Measurements from ENCODE around the gene STMND1. TPM values are rescaled to one million over a fixed set of nuclear protein-coding genes. Genes with fewer than 3 reads are reported as not detected.

The STMND1 gene
- total RNA-seq, 1 experiment from 2014 or later: not detected

DNA sequence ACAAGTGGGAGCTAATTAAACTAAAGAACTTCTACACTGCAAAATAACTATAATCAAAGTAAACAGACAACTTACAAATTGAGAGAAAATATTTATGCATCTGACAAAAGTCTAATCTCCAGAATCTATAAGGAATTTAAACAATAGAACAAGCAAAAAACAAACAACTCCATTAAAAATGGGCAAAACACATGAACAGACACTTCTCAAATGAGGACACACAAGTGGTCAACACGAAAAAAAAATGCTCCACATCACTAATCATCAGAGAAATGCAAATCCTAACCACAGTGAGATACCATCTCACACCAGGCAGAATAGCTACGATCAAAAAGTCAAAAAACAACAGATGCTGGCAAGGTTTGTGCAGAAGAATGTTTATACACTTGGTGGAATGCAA, 36.2 kb downstream of the STMND1 start:
- WGBS (ENCODE audit: extremely low coverage, insufficient read length, low lambda C conversion rate): no CpG with 5 or more reads among the region's 2 CpGs
- H4K5ac ChIP-seq (ENCODE audit: insufficient read length, low read depth, low read length): no peak overlapping the region
- no peak overlapping the region for H3K18ac ChIP-seq (ENCODE audit: insufficient read length, low read depth, low read length)
- Mint-ChIP-seq H3K4me3 (no peak overlapping the region), H3K27ac (no peak overlapping the region), H3K36me3 (ENCODE audit: insufficient read depth in 1 of 3, low read depth in 3 of 3) (peaks cover 3 to 13% (median 11%) of the 10 kb centered on the region in 3 experiments; a peak in 5 of 7 replicates), H3K4me1 (peaks cover 0 to 2% of the 10 kb centered on the region in 2 experiments; a peak in 2 of 4 replicates), H3K27me3 (ENCODE audit: low read depth) (peaks cover 7% of the 10 kb centered on the region), H3K9me3 (peaks cover 27 to 32% of the 10 kb centered on the region in 2 experiments)
- no peaks in the 10 kb centered on the region for H3K79me1 ChIP-seq (ENCODE audit: insufficient read depth, low read depth, low read length, poor library complexity, severe bottlenecking)
- H3K27me3 ChIP-seq (ENCODE audit: insufficient read depth, low read length): no peaks in the 10 kb centered on the region
- H3K4ac ChIP-seq (ENCODE audit: low read depth, low read length): no peak overlapping the region
- no peak overlapping the region for H2AFZ ChIP-seq (ENCODE audit: low read length)
- H4K20me1 ChIP-seq (ENCODE audit: control insufficient read depth, insufficient read depth, insufficient read length): no peaks in the 10 kb centered on the region
- no peak overlapping the region for H3K23ac ChIP-seq (ENCODE audit: insufficient read length, low read depth, low read length)
- no peak overlapping the region for H4K8ac ChIP-seq (replicated peaks; ENCODE audit: insufficient read length, low read depth, low read length)
- no peak overlapping the region for H4K91ac ChIP-seq (ENCODE audit: insufficient read length, low read depth, low read length)
- H2BK12ac ChIP-seq (ENCODE audit: insufficient read length, low read depth, low read length): no peak overlapping the region
- no peak overlapping the region for H3K27ac ChIP-seq (ENCODE audit: insufficient read length, low read depth, low read length)
- no peaks in the 10 kb centered on the region for H3K9me3 ChIP-seq (ENCODE audit: control insufficient read depth, low read depth, low read length)
- H2BK15ac ChIP-seq (ENCODE audit: low read depth, low read length): no peak overlapping the region
- no peak overlapping the region for H2AK5ac ChIP-seq (ENCODE audit: insufficient read length, low read length)
- H3K9ac ChIP-seq (ENCODE audit: extremely low read depth, insufficient read length, low read length): no peak overlapping the region
- no peak for DNase-seq
- no peaks in the 10 kb centered on the region for H3K4me1 ChIP-seq (ENCODE audit: insufficient read depth, low read length)
- no peaks in the 10 kb centered on the region for H3K79me2 ChIP-seq (ENCODE audit: insufficient read depth, low read length)
- H3K23me2 ChIP-seq (ENCODE audit: insufficient read length, low read depth, low read length, poor library complexity, severe bottlenecking): no peaks in the 10 kb centered on the region
- TF ChIP-seq CTCF (conservative IDR thresholded peaks at IDR 0.05): no peak
- no peak overlapping the region for H2BK5ac ChIP-seq (ENCODE audit: insufficient read length, low read length)
- H3T11ph ChIP-seq (ENCODE audit: low read length): no peak overlapping the region
- no peak overlapping the region for H2BK20ac ChIP-seq (ENCODE audit: low read depth, low read length, poor library complexity, severe bottlenecking)
- no peak overlapping the region for H3K14ac ChIP-seq (ENCODE audit: insufficient read depth, low read length)
- no peak overlapping the region for H2BK120ac ChIP-seq (ENCODE audit: low read depth, low read length, poor library complexity, severe bottlenecking)
- no peak overlapping the region for H3K4me2 ChIP-seq (ENCODE audit: insufficient read depth, insufficient read length, low read length)
- H3K56ac ChIP-seq (ENCODE audit: insufficient read length, low read depth, low read length): no peak overlapping the region
